ENCODE data around the gene MTCH1. TPM values are rescaled to one million over a fixed set of nuclear protein-coding genes. Genes with fewer than 3 reads are reported as not detected.
A peak's percentile ranks its signal among the peaks of the same experiment; 100 is the strongest.

Gene MTCH1
- total RNA-seq, 1 experiment from 2014 or later, result 161 TPM

DNA sequence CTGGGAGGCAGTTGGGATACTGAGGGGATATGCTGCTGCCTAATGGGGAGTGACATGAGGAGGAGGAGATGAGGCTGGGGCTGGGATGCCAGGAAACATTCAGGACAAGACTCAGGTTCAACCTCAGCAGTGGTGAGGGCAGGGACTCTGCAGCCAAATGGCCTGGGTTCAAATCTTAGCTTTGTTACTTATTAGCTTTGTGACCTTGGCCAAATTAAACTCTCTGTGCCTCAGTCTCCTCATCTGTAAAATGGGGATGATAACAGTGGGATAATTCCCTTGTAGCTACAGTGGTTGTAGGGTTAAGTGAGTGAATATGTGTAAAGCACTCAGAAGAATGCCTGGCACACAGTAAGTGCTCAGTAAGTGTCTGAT lies 29.6 kb downstream of the MTCH1 start:
- Histone ChIP-seq H3K9me2 (ENCODE audit: insufficient read depth) (no peaks in the 10 kb centered on the region), H2AFZ (ENCODE audit: low read depth, low read length, poor library complexity, severe bottlenecking) (no peak overlapping the region), H3K27ac (ENCODE audit: low read depth, low read length) (no peak overlapping the region), H3K4me3 (replicated peaks in 1 of 2; ENCODE audit: low read depth in 1 of 2, low read length in 2 of 2) (no peak overlapping the region), H4K20me1 (ENCODE audit: insufficient read depth) (no peaks in the 10 kb centered on the region), H3K4me1 (ENCODE audit: control insufficient read depth in 1 of 2, insufficient read depth in 2 of 2, low read length in 2 of 2) (peaks cover 11 to 59% of the 10 kb centered on the region in 2 experiments), H3K36me3 (ENCODE audit: control insufficient read depth in 1 of 2, insufficient read depth in 2 of 2, low read length in 2 of 2) (no peaks in the 10 kb centered on the region), H3K9me3 (ENCODE audit: control insufficient read depth in 1 of 2, insufficient read depth in 1 of 2, low read depth in 1 of 2, low read length in 2 of 2) (no peaks in the 10 kb centered on the region), H3K27me3 (ENCODE audit: insufficient read depth, low read length) (no peaks in the 10 kb centered on the region), H3K4me2 (ENCODE audit: low read length) (0 out of 2 replicates have a peak overlapping the region, but pooled peaks have one; percentile 14), H3K79me2 (ENCODE audit: insufficient read depth, low read length) (no peaks in the 10 kb centered on the region), H3K9ac (ENCODE audit: low read length) (no peak overlapping the region)
- DNase-seq (ENCODE audit: low read depth, low spot score), result no peak
- no peak for ATAC-seq
- ChIA-PET POLR2A (no interaction called here), RAD21 (ENCODE audit: low non-redundant PET in 1 of 2, low total read pairs in 2 of 2, uncharacterized antibody in 2 of 2, unreplicated experiment in 2 of 2) (no interaction called here), CTCF (no interaction called here)
- TF ChIP-seq CEBPB (IDR thresholded peaks at IDR 0.05; ENCODE audit: low read depth) (no peak), CTCF (IDR thresholded peaks at IDR 0.05 in 2 of 3, conservative IDR thresholded peaks at IDR 0.05 in 1 of 3; ENCODE audit: borderline replicate concordance in 1 of 3, insufficient read depth in 1 of 3, low read depth in 2 of 3, low read length in 2 of 3) (no peak), POLR2AphosphoS5 (IDR thresholded peaks at IDR 0.05; ENCODE audit: low read depth, low read length) (no peak), ELF1 (IDR thresholded peaks at IDR 0.05; ENCODE audit: borderline replicate concordance, low read depth) (no peak), SRF (IDR thresholded peaks at IDR 0.05; ENCODE audit: low read depth) (no peak), MAX (IDR thresholded peaks at IDR 0.05) (no peak), FOSL1 (IDR thresholded peaks at IDR 0.05; ENCODE audit: low read depth) (no peak), SIN3A (IDR thresholded peaks at IDR 0.05; ENCODE audit: low read depth) (no peak), YY1 (IDR thresholded peaks at IDR 0.05; ENCODE audit: extremely low read depth, insufficient replicate concordance, low read depth, low read length) (no peak), ZNF274 (IDR thresholded peaks at IDR 0.05; ENCODE audit: low read depth, low read length) (no peak), CBX3 (IDR thresholded peaks at IDR 0.05; ENCODE audit: low read depth) (no peak), EZH2 (IDR thresholded peaks at IDR 0.05) (no peak), EZH2phosphoT487 (IDR thresholded peaks at IDR 0.05; ENCODE audit: borderline replicate concordance) (no peak), JUND (IDR thresholded peaks at IDR 0.05) (no peak), ZFX (IDR thresholded peaks at IDR 0.05) (no peak), EGR1 (IDR thresholded peaks at IDR 0.05; ENCODE audit: low read depth) (no peak)
- BruUV-seq (replicated peaks), result no TSS peak
- intact Hi-C loops (cut with micrococcal nuclease), result no loop called here

Measured in HCT116 (cell line).